Nucleus accumbens (tissue), 56 donors: ENCODE results near the gene AGFG1.

Source experiments
- DNase-seq, 56 donors: peaks; one replicate each; lab custom pipeline; 2025; lab: John Stamatoyannopoulos, UW

The AGFG1 gene, protein sequence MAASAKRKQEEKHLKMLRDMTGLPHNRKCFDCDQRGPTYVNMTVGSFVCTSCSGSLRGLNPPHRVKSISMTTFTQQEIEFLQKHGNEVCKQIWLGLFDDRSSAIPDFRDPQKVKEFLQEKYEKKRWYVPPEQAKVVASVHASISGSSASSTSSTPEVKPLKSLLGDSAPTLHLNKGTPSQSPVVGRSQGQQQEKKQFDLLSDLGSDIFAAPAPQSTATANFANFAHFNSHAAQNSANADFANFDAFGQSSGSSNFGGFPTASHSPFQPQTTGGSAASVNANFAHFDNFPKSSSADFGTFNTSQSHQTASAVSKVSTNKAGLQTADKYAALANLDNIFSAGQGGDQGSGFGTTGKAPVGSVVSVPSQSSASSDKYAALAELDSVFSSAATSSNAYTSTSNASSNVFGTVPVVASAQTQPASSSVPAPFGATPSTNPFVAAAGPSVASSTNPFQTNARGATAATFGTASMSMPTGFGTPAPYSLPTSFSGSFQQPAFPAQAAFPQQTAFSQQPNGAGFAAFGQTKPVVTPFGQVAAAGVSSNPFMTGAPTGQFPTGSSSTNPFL

DNA sequence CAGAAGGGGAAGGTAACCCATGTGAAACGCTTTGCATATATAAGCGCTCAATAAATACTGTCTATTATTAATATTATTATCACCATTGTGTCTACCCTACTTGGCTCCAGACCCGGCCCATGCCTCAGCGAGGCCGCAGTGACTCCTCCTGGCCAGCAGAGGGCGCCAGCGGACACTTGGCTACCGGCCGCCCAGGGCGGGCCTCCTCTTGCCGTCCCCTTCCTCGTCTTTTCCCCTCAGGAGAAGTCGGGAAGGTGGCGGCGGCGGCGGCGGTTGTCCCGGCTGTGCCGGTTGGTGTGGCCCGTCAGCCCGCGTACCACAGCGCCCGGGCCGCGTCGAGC, at the start of gene AGFG1:
Gene AGFG1, plus strand, starts transcription at position 233 of the 341 bp plus-strand sequence. CDS start 266 bp downstream, outside the sequence.
- peak in 55 of 56 donors; percentile 25 to 90 (median 77) for DNase-seq

DNA sequence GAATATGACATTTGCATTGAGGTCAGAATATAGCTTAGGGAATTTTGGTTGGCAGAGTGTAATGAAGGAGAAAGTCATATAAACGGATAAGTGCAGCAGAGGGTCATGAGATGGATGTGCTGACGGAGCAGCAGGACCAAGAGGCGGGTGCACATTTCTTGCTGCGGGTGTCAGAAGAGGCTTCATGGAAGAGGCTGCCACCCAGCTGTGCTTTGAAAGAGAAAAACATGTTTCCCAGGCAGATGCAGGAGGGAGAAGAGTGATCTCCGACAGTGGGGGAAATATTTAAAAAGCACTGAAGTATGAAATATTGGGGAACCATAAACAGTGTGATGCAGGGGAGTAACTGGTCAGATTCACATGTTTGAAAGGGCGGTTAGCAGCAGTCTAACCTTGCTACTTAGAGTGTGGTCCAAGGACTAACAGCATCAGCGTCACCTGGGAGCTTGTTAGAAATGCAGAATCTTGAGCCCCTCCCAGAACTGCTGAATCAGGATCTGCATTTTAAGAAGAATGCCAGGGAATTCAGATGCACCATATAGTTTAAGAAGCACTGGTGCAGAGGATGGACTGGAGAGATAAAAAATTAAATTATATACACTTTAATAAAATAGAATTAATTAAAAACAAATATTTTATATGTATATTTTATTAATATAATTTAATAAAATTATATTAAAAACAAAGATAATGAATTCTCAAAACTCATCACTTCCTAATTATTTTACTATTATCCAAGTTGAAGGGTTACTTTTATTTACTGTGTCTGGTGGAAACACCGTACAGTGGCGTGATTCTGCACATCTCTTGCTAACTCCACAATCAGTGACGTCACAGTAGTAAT, 48.1 kb upstream of the AGFG1 start:
- peak in 18 of 56 donors; percentile 3 to 50 (median 14) for DNase-seq

DNA sequence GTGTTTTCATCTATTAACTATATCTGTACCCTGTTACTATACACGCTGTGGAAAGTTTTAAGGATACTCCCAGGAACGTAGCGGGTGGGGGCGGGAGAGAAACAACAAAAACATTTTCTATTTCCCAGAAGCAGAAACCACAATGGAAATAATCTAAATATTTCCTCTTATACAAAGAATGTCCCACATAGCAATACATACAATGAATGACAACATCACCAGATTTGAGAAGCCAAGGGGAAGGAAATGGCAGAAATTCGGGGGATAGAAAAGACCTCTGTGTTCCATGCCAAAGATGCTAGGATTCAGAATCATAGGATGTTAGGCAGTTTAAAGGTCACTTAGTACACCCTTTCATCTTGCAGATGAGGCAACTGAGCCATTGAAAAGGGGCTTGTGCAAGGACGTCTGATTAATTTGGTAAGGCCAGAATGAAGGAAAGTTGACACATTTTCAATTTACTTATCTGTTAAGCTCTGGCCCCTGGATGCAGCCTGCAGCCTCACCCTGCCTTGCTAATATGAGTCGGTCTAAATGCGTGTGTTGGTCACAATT, 43.1 kb upstream of the AGFG1 start:
- DNase-seq, result no peak

DNA sequence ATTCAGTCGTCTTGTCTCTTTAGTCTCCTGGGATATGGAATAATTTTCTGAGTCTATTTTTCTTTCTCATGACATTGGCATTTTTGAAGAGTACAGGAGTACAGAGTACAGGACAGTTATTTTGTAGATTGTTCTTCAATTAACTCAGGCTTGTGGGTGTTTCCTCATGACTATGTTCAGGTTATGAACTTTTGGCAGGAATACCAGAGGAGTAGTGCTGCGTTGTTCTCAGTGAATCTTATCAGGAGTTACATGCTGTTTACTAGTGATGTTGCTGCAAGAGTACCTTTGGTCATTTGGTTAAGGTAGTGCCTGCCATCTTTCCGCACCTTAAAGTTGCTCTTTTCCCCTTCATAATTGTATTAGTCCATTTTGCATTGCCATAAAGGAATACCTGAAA, 41.3 kb upstream of the AGFG1 start:
- no peak for DNase-seq

DNA sequence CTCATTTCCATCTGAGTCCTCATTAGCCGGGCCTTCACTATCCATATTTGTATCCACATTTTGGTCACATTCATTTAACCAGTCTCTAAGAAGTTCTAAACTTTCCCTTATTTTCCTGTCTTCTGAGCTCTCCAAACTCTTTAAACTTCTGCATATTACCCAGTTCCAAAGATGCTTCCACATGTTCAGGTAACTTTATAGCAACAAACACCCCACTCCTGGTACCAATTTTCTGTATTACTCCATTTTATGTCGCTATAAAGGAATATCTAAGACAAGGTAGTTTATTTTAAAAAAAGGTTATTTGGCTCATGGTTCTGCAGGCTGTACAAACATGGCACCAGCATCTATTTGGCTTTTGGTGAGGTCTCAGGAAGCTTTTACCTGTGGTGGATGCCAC, 38.8 kb upstream of the AGFG1 start:
- DNase-seq, result no peak

DNA sequence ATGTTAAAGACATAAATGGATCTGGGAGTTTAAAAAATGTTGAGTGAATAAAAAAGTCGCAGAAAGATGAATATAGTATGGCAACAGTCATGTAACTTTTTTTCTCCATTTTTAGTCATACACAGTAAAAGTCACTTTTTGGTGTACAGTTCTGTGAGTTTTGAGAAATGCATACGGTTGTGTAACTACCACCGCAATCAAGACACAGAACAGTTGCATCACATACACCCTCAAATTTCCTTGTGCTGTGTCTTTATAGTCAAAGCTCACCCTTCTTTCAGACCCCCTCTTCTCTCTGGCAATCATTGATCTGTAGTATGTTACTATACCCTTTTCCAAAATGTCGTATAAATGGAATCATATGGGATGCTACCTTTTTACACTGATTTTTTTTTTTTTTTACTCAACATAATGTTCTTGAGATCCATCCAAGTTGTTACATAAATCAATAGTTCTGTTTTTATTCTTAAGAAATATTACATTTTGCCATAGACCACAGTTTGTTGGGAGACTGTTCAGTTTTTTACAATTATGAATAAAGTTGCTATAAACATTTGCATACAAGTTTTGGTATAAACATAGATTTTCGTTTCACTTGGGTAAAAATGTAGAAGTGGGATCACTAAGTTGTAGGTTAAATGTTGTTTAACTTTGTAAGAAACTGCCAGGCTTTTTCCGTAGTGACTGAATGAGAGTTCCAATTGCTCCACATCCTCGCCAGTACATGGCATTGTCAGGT, 35.4 kb upstream of the AGFG1 start:
- no peak for DNase-seq

DNA sequence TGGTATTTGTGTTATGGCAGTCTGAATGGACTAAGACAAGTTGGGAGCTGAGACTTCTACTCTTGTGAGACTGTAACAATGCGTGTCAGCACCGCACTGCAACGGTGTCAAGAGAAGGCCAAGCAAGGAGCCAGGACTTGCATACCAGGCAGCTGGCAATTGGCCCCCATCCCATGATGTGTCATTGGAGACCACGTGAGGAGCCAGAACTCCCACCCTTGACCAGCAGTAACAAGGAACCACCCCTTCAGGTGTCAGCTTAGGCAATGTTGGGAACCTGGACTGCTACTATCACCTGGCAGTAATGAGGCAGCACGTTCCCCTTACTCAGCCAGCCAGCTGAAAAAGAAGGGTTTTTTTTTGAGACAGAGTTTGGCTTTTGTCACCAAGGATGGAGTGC, 32.7 kb upstream of the AGFG1 start:
- no peak for DNase-seq

DNA sequence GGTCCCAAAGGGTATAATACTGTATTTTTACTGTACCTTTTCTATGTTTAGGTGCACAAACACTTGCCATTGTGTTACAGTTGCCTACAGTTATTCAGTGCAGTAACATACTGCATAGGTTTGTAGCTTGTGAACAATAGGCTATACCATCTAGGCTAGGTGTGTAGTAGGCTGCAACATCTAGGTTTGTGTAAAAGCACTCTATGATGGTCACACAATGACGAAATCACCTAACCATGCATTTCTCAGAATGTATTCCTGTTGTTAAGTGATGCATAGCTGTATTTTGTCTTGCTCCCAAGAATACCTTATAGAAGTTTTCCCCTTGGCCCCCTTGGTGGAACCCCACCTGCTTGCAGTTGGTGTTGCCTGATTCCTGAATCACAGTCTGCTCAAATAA, 29.3 kb upstream of the AGFG1 start:
- no peak for DNase-seq

DNA sequence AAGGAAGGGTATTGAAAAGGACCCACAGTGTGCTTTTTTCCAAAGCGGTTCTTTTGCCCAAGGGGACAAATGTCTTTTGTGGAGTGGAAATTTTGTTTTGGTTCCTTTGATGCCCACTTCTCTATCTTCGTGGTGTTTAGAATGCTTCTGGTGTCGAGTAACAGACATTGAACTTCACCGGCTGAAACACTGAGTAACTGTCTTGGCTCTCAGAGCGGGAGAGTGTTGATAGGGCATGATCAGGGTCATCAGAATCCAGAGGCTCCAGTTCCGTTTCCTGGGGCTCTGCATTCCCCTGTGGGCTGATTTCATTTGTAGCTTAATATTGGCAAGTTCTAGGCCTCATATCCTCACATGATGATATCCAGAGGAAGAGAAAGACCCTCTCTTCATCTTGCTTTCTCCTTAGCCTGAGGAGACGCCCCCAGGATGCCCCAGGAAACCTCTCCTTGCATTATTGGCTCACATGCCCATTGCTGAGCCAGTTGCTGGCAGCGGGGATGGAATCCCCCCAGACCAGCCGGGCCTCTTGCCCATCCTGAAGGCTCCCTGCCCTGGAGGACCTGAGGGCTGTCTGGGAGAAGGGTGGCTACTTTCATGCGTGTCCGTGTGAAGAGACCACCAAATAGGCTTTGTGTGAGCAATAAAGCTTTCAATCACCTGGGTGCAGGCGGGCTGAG, 27.9 kb upstream of the AGFG1 start:
- no peak for DNase-seq

DNA sequence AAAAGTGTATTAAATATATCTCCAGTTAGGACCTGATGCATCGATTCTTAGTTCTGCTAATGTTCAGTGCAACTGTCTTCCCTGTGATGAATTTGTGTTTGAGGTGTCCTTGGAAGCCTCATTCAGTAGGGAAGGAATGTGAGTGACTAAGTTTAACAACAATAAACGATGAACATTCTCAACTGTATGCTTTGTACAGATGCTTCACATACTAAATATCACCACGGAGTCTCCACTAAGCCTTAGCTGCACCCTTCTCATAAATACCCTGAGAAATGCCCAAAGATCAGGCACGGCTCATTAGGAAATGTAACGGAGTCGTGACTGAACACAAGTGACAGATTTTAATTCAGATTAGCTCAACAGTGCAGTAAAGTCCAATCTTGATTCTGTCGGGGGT, 24.4 kb upstream of the AGFG1 start:
- no peak for DNase-seq

DNA sequence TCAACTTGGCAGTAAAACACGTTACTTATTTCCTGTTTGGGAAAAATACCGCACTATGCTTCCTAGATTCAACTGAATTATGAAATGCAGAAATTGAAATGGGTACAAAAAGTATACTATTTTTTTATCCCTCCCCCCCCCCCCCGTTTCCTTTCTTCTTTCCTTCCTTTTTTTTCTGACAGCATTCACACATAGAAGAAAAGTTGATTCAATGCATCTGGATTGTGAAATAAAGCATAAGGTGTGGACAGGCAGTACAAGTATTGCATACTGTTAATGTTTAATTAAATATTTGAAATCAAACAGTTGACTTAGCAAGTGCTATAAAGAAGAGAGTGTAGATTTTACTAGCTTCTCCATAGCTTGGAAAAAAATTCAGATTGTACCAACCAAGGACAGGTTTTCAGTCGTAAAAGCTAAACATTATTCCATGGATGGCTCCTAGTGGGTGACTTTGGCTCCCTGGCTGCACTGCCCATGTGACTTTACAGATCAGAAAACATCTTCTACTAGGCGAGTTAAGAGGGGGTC, 21.6 kb upstream of the AGFG1 start:
- DNase-seq, result no peak

DNA sequence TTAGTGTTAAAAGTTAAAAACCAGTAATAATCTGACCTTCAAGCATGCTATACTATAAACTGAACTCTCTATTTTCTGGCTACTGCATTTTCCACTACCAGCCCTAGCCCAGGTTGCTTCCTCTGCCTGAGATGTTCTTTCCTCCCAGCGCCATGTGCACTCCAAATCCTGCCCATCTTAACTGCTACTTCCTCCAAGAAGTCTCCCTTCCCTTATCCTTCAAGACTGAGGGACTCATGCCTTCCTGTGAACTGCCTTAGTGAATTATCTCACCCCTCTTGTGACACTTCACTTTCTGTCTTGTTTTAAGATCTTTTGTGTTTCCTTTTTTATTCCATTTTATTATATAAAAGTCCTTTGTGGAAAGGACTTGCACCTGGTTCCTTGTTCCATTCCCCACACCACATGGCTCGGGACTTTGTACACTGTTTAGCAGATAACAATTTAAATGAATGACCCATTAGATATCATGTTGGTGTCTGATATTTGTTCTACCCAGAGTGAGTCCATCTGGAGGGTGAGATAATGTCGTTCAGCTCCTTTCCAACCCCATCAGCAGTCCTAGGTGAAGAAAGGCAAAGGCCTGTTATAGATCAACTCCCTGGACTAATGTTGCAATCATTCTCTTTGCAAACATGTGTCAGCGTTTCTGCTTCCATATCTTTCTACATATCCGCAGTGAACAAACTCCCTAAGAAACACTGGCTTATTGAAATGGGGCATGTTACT, 20.9 kb upstream of the AGFG1 start:
- no peak for DNase-seq

DNA sequence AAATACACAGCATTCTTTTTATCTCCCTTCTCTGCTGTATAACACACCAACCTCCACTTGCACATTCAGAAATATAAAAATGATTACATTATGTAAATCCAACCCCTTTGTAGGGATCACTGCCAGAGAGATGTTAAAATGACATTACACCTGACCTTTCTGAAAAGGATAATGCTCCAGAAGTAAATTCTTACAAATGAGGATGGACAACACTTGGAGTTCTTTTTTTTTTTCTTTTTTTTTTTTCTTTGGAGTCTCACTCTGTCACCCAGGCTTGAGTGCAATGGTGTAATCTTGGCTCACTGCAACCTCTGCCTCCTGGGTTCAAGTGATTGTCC, 20.3 kb upstream of the AGFG1 start:
- no peak for DNase-seq

DNA sequence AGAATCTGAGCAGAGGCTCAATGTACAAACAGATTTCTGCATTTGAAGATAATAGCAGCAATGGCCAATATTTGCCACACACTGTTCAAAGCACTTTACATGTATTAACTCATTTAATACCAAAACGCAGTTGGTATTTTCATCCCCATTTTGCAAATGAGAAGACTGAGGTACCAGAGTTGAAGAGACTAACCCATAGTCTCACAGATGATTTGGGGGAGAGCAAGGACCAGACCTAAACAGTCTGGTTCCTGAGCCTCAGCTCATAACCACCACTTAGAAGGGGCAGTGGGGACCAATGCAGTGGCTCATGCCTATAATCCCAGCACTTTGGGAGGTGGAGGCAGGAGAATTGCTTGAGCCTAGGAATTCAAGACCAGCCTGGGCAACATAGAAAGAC, 18.1 kb upstream of the AGFG1 start:
- DNase-seq, result no peak

DNA sequence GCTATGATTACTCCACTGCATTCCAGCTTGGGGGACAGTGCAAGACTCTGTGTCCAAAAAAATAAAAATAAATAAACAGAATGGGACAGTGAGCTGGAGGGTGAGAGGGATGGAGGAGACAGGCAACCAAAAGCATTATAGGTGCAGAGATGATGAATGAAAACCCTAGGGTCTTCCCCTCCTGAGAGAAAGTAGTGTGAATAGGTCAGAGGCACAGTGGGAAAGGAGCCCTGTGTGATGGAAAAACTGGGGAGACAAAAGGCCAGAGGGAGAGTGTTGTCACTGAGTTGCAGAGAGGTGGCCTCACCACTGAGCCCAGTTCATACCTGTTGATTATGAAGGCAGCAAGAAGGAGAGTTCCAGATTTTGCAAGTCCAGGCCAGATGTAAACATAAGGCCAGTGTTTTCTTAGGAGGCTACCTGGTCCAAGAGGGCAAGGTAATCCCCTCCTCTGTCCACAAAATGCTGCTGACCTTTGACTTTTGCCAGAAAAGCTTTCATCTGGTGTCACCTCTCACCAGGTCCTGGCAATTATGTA, 17.6 kb upstream of the AGFG1 start:
- no peak for DNase-seq

DNA sequence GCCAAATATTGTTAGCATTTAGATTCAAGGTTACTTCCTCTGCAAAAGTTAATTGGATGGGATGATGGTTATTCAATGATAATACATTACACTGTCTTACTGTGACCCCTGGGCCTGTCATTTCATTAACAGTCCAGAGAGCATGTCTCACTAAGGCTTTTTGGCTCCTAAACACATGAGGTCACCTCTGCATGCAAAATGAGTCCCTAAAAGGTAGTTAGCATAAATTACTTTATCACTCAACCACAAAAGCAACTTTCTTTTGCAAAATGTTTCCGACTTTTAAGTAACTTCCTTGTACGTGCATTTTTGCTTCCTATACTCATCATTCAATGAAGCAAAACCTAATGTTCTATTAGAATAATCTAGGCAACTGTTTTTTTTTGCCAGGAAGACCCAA, 16.8 kb upstream of the AGFG1 start:
- no peak for DNase-seq

DNA sequence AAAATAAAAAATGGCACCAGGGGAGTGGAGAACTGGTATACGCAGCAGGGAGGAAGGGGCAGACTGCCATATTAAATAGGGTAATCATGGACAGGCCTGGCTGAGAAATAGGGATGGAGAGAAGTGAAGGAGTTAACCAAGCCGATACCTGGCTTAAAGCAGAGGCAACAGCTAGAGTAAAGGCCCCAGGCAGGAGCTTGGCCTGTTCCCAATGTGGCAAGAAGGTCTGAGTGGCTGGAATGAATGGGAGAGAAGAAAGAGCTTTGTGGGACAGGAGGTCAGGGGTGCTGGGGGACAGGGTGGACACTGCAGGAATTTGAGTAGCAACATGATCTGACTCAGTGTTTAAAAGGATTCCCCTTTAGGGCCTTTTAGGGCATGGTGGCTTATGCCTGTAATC, 15.9 kb upstream of the AGFG1 start:
- no peak for DNase-seq

DNA sequence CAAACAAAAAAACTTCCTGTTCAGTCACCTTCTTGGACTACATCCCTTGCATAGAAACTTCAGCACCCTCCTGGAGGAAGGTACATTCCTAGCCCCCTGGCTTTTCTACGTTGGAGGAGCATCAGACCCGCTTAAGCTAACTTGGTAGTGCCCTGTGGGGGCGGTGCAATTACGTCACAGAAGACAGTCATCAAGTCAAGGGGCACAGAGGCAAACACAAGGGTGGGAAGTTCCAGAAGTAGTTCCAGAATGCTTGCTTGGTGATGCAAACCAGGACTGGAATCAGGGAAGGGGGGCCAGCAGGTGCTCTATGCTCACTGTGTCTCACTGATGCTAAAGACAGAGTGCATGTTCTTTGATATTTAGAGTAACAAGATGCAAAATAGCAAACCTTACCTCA, 15.2 kb upstream of the AGFG1 start:
- DNase-seq, result no peak

DNA sequence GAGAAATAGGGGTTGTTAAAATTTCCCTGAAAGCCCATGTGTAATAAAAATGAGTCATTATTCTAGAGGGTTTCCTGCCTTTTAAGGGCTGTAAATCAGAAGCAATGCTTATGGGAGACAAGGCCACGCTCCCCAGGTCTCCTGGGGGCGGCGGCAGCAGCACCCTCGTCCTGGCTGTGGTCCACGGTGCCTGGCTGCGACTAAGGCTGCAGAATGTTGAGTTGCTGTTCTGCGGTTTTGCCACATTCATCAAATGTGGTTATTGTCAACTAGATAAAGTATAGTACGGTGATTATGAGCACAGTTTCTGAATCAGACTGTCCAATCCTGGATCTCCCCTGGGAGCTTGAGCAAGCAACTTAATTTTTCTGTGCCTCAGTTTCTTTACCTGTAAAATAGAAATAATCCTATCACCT, 11.9 kb upstream of the AGFG1 start:
- DNase-seq, result no peak
